GM19193 (cell line): ENCODE data around the gene RAI1.

Experiments used
- POLR2A ChIP-seq: IDR thresholded peaks from 4 replicates; pipeline ENCODE4 v1.6.1; 2011; ENCODE audit not compliant: insufficient read depth, insufficient read length; ENCODE audit errors: extremely low read depth

The RAI1 gene

GRCh38 chr17:17815436-17816200, 134.4 kb downstream of the RAI1 start:
- TF ChIP-seq POLR2A: no peak

GRCh38 chr17:17816240-17816814, 135.1 kb downstream of the RAI1 start:
- no peak for TF ChIP-seq POLR2A

- no peak for TF ChIP-seq POLR2A
Measured at GRCh38 chr17:17816831-17817551, 135.7 kb downstream of the RAI1 start.

- no peak for TF ChIP-seq POLR2A
Measured at GRCh38 chr17:17817552-17817947, 136.3 kb downstream of the RAI1 start.

GRCh38 chr17:17818088-17818526, 136.8 kb downstream of the RAI1 start:
- TF ChIP-seq POLR2A: peak; percentile 13

- no peak for TF ChIP-seq POLR2A
Measured at GRCh38 chr17:17819111-17819510, 137.9 kb downstream of the RAI1 start.

- no peak for TF ChIP-seq POLR2A
Measured at GRCh38 chr17:17819561-17819995, 138.3 kb downstream of the RAI1 start.

- TF ChIP-seq POLR2A: no peak
Measured at GRCh38 chr17:17820046-17820445, 138.8 kb downstream of the RAI1 start.

GRCh38 chr17:17820463-17821158, 139.4 kb downstream of the RAI1 start:
- TF ChIP-seq POLR2A: peak; percentile 19

- TF ChIP-seq POLR2A: no peak
Measured at GRCh38 chr17:17822189-17822588, 140.9 kb downstream of the RAI1 start.

GRCh38 chr17:17822616-17823015, 141.4 kb downstream of the RAI1 start:
- no peak for TF ChIP-seq POLR2A

GRCh38 chr17:17823433-17824118, 142.3 kb downstream of the RAI1 start:
- TF ChIP-seq POLR2A: peak; percentile 53

GRCh38 chr17:17824119-17824782, 143.0 kb downstream of the RAI1 start:
- TF ChIP-seq POLR2A: no peak

GRCh38 chr17:17824783-17825614, 143.7 kb downstream of the RAI1 start:
- TF ChIP-seq POLR2A: no peak

GRCh38 chr17:17826342-17826713, 145.1 kb downstream of the RAI1 start:
- no peak for TF ChIP-seq POLR2A
